HG03135 (cell line): ENCODE measurements around the gene C14orf132.
"Not testable (repeated sequence)": the region's sequence is repeated elsewhere in the genome, so short reads cannot be mapped to it uniquely, and the experiment has no call there.

Experiments
- ATAC-seq: cut with Tn5 transposase; IDR thresholded peaks from one replicate; pipeline ENCODE4 v1.9.1; 2021; ENCODE audit warnings: mild to moderate bottlenecking, moderate library complexity; ENCODE audit not compliant: unreplicated experiment

The C14orf132 gene

GRCh38 chr14:96038920-96039632, at the start of gene C14orf132:
Gene C14orf132 (plus strand): TSS chr14:96039362. CDS start chr14:96039501, 139 bp downstream.
- ATAC-seq = no peak

DNA sequence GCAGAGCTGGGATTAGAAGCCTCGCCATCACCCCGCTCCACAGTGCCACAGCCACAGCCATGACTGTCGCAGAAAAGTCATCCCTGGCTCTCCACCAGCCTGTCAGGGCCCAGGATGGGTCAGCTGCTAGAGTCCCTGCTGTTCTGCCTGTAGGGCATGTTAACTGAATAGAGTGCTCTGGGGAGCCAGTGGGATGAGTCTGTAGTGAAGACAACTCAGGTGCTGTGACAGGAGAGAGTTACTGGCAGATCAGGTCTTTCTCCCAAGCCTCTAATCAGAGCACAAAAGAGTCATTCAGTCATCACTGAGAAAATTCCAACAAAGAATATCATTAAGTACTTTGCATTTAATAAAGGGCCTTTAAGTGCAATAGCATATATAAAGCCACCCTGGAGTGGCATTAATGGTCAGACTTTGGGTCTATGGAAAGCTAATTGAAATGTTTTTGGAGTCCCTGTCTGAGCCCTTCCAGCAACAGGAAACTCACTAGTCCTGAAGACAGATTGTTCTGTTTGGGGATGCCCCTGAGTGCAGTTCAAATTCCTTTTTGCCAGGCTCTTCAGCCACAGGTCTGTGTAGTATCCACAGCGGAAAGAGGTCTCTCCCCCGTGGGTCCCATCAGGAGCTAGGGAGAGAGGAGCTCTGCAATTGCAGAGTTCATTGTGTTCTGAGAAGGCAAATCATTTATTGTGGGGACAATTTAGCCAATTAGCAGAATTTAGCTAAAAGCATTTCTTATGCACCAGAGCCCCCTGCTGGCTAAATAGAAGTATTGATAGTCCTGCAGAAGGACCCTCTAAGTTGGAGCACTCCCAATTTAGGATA, 45.2 kb upstream of the C14orf132 start:
- ATAC-seq = no peak

DNA sequence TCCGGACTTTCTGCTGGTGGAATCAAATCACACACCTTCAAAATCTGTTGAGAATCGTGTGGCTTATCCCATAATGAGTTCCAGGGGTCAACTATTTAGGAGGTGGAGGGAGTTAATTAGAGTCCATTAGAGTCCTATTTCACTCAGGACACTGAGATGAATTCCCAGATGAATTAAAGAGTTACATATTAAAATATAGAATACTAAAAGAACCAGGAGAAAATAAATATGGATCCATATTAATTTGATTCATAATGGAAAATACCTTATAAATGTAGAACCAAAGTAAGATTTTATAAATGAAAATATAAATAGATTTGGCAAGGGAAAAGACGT, 44.6 kb upstream of the C14orf132 start:
- ATAC-seq = no peak

- ATAC-seq = no peak
These were observed 40.5 kb upstream of the C14orf132 start for GRCh38 chr14:95998656-95999055.

DNA sequence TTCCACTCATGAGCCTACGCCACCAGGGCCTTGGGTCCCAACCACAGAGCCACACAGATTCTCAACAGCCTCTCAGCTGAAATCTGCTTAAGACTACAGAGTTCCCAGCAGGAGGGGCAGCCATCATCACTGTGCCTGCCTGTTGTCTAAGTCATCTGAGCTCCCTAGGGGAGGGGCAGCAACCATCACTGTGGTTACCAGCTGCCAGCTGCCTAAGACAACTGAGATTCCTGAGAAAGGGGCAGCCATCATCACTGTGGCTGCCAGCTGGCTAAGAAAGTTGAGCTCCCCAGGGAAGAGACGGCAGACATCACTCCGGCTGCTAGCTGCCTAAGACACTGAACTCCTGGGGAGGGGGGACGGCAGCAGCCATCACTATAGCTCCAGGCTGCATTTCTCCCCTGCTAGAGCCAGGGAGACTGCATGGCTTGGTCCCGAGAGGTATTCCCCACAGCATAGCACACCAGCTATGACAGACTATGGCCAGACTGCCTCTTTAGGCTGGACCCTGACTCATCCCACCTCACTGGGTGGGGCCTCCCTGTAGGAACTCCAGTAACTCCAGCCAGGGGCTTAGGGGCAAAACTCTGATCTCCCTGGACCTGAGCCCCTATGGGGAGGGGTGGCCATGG, 37.2 kb upstream of the C14orf132 start:
- ATAC-seq = no peak

- ATAC-seq = no peak
These were observed 36.7 kb upstream of the C14orf132 start for GRCh38 chr14:96002498-96002884.

GRCh38 chr14:96011131-96011530, 28.0 kb upstream of the C14orf132 start:
- no peak for ATAC-seq

DNA sequence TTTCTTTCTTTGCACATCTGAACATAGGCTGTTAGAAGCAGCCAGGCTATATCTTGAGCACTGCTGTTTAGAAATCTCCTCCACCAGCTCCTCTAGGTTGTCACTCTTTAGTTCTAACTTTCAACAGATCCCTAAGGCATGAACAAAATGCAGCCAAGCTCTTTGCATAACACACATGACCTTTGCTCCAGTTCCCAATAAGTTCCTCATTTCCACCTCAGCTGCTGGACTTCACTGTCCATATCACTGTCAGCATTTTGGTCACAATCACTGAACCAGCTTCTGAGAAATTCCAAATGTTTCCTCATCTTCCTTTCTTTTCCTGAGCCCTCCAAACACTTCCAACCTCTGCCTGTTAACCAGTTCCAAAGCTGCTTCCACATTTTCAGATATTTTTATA, 27.6 kb upstream of the C14orf132 start:
- ATAC-seq = no peak

GRCh38 chr14:96012757-96013156, 26.4 kb upstream of the C14orf132 start:
- ATAC-seq = not testable (repeated sequence)

- no peak for ATAC-seq
These were observed 25.0 kb upstream of the C14orf132 start for GRCh38 chr14:96014176-96014575.

DNA sequence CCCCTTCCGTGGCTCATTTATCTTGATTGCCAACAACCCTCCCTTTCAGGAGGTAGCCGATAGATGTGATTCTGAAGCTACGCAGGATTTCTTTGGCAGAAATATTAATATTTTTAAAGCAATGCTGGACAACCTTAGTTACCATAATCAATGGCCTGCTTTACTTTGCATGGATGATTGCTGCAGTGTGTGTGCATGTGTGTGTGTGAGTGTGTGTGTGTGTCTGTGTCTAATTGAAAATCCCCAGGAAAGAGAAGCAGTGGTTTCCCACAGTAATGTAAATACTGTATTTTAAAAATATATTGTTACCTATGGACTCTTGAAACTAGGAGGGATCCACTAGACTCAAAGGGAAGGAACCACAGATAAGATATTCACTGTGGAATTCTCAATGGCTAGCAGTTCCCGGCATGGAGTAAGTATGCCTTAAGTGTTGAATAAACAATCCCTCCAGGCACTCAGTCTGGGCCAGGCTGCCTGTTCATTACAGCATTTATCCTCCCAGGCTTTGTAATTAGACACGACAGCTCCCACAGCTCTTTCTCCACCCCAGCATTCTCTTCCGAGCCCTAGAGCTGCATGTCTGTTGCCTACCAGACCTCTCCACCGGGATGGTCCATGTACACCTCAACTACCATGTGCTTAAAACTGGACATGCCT, 22.5 kb upstream of the C14orf132 start:
- ATAC-seq = no peak

DNA sequence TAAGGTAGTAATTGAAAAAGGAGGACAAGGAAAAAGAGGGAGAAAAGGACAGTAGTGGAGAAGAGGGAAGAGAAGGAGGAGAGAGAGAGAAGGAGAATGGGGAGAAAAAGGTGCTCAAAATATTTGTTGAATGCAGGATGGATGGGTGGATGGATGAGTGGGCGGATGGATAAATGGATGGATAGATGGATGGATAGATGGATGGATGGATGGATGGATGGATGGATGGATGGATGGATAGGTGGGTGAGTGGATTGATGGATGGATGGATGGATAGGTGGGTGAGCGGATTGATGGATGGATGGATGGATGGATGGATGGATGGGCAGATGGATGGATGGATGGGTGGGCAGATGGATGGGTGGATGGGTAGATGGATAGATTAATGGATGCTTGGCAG, 21.3 kb upstream of the C14orf132 start:
- no peak for ATAC-seq

GRCh38 chr14:96027431-96028355, 11.5 kb upstream of the C14orf132 start:
- ATAC-seq = no peak

DNA sequence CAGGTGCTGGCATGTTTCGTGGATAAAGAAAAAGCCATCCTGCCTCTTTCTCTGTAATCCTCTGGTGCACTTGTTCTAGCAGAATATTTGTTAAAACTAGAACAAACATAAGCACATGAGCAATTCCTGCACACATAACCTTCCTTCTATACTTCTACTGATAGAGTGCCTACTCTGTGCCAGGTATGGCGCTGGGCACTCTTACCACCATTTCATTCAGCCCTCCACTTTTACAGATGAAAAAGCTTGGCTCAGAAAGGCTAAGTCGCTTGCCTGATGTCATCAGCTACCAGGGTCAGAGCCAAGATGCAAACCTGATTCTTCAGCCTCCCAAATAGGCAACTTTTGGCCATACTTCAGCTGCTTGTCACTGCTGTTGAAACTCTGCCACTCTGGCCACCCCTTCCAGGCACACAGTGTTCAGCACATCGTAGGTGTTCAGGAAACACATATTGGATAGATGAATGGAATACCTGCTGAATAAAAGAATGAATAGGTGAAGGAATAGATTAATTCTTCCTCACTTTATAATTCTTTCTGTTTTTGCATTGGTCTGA, 10.0 kb upstream of the C14orf132 start:
- ATAC-seq = no peak

DNA sequence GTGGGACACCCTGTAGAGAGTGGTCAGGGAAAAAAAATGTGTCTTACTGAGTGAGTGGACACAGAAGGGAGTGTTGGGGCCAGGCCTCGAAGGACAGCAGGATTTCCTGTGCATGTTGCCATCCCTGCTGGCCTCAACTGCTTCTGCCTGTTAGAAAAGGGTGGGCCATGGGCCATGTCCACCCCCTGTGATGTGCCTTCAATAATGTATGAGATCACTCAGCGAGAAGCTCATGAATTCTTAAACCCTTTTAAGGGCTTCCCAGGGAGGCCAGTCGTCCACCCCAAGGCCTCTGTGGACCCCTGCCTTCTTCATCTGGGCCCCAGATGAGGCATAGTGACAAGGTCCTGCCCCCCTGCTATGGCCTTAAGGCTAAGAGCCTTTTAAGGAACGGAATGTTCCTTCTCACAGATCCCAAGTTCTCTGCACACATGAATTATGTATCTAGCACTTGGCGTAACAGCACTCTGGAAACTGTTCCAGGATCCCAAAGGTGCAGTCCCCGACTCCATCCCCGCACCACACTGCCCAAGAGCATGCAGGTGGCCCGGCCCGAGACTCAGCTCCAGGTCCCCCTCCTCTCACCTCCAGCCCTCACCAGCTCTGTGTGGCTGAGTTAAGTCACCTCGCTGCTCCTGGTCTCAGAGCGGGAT, 8.9 kb upstream of the C14orf132 start:
- ATAC-seq = no peak

- no peak for ATAC-seq
These were observed 7.5 kb upstream of the C14orf132 start for GRCh38 chr14:96031691-96032090.

- ATAC-seq = no peak
These were observed 3.7 kb upstream of the C14orf132 start for GRCh38 chr14:96035456-96035855.

GRCh38 chr14:96037891-96038557, 1.1 kb upstream of the C14orf132 start:
- ATAC-seq = no peak

GRCh38 chr14:96038558-96038919, 623 bp upstream of the C14orf132 start:
- no peak for ATAC-seq
